Activated naive CD4-positive, alpha-beta T cell treated with anti-CD3 and anti-CD28 coated beads, Interleukin-2, amount 10 ng/mL, durations not matched to agents 5 hours and 36 hours (primary cell): Measurements from ENCODE around the gene RASSF4. TPM values are rescaled to one million over a fixed set of nuclear protein-coding genes. Genes with fewer than 3 reads are reported as not detected.

Experiments used
- total RNA-seq, 2 experiments: library from RNA; stranded (reverse); gene quantifications; one replicate each; pipeline ENCODE4 v1.2.3, GENCODE V29; 2021

RASSF4 gene
- total RNA-seq = 1 to 10 TPM in 1 of 2 experiments, under 1 TPM in 1; 0.48 to 1.3 TPM

GRCh38 chr10:44959247-44960087 is at the start of gene RASSF4:
RASSF4 (plus strand) TSS chr10:44959802; CDS start chr10:44970203, 10,401 bp downstream.

GRCh38 chr10:44911081-44911540 is 48.5 kb upstream of the RASSF4 start, which contains the start of gene TMEM72:
TMEM72 (plus strand) TSS chr10:44911337; CDS start chr10:44911513, 176 bp downstream.

GRCh38 chr10:44978570-44979280 is 19.1 kb downstream of the RASSF4 start, which contains the start of gene DEPP1:
DEPP1 (minus strand) TSS chr10:44978809; CDS start chr10:44978030, 779 bp downstream.

GRCh38 chr10:45000752-45001380 is 41.3 kb downstream of the RASSF4 start, which contains the start of gene ZNF22:
ZNF22 (plus strand) TSS chr10:45000923; CDS start chr10:45003369, 2,446 bp downstream.

Other genes starting within 250 kb of the RASSF4 start
- not detected for gene TMEM72, start 48.5 kb upstream of the RASSF4 start, total RNA-seq
- gene DEPP1, start 19.0 kb downstream of the RASSF4 start, total RNA-seq = under 1 TPM; 0.31 to 0.35 TPM
- 10 to 100 TPM; 26.5 to 27.4 TPM for gene ZNF22, start 41.1 kb downstream of the RASSF4 start, total RNA-seq